DND-41 (cell line): ENCODE data around the gene RALGPS1.

Source experiments
- ATAC-seq: fragments of 200-7000 bp; cut with Tn5 transposase; 3 replicates; pipeline ENCODE4 v1.9.1; 2021; ENCODE audit warnings: low read depth; ENCODE audit not compliant: insufficient read depth
- DNase-seq: peaks from one replicate; pipeline ENCODE4 v3.0.0-alpha.2; 2020
- H2AFZ ChIP-seq: 2 replicates; pipeline ENCODE4 v1.6.0; 2012; ENCODE audit warnings: low read depth, low read length
- H3K27ac ChIP-seq: 2 replicates; pipeline ENCODE4 v1.5.1; 2012; ENCODE audit warnings: low read length, inconsistent platforms
- H3K27me3 ChIP-seq: fragments of 200-600 bp; sonication (generic); 2 replicates; pipeline ENCODE4 v1.6.0; 2012; ENCODE audit warnings: low read length, mild to moderate bottlenecking, inconsistent platforms; ENCODE audit not compliant: insufficient read depth, poor library complexity
- H3K36me3 ChIP-seq: 2 replicates; pipeline ENCODE4 v1.5.1; 2012; ENCODE audit warnings: low read length, inconsistent platforms; ENCODE audit not compliant: insufficient read depth
- H3K4me1 ChIP-seq: 2 replicates; pipeline ENCODE4 v1.5.1; 2012; ENCODE audit warnings: mild to moderate bottlenecking, low read length; ENCODE audit not compliant: insufficient read depth
- H3K4me2 ChIP-seq: 2 replicates; pipeline ENCODE4 v1.6.0; 2012; ENCODE audit warnings: mild to moderate bottlenecking, moderate library complexity, low read length, inconsistent platforms; ENCODE audit not compliant: insufficient read depth
- H3K4me3 ChIP-seq, 2 experiments: fragments of 200-600 bp in 1 of 2; shearing (Covaris generic) in 1 of 2; 2 replicates each; pipeline ENCODE4 v1.5.1; 2012 to 2016; ENCODE audit warnings: inconsistent platforms in 2 of 2, low read length in 2 of 2, mild to moderate bottlenecking in 2 of 2, low read depth in 1 of 2, moderate library complexity in 1 of 2
- H3K79me2 ChIP-seq: 2 replicates; pipeline ENCODE4 v1.6.0; 2012; ENCODE audit warnings: low read length, inconsistent platforms; ENCODE audit not compliant: insufficient read depth
- H3K9ac ChIP-seq: 2 replicates; pipeline ENCODE4 v1.6.0; 2012; ENCODE audit warnings: low read depth, mild to moderate bottlenecking, inconsistent platforms, low read length, moderate library complexity
- H3K9me3 ChIP-seq: 2 replicates; pipeline ENCODE4 v1.5.1; 2012; ENCODE audit warnings: low read length, moderate library complexity, mild to moderate bottlenecking, inconsistent platforms; ENCODE audit not compliant: insufficient read depth, severe bottlenecking
- H4K20me1 ChIP-seq: 2 replicates; pipeline ENCODE4 v1.6.0; 2012; ENCODE audit warnings: low read length; ENCODE audit not compliant: insufficient read depth
- CTCF ChIP-seq: IDR thresholded peaks from 2 replicates; pipeline ENCODE4 v1.5.1; 2012; ENCODE audit warnings: borderline replicate concordance, low read length, moderate library complexity, mild to moderate bottlenecking; ENCODE audit not compliant: poor library complexity, severe bottlenecking; ENCODE audit errors: extremely low read depth
- EZH2 ChIP-seq: IDR thresholded peaks from 3 replicates; pipeline ENCODE4 v1.6.1; 2012; ENCODE audit warnings: borderline replicate concordance, low read depth, mild to moderate bottlenecking, moderate library complexity, low read length, inconsistent platforms; ENCODE audit not compliant: severe bottlenecking

The RALGPS1 gene

GRCh38 chr9:127229691-127230417, 315.3 kb downstream of the RALGPS1 start:
- H3K4me1 ChIP-seq = no peaks in the 10 kb centered on the region
- H3K27me3 ChIP-seq = peaks cover 15% of the 10 kb centered on the region
- no peak overlapping the region for H3K4me2 ChIP-seq
- H3K27ac ChIP-seq = no peak overlapping the region
- H4K20me1 ChIP-seq = no peaks in the 10 kb centered on the region; the same call in 1 of the 2 replicates
- no peaks in the 10 kb centered on the region for H3K36me3 ChIP-seq
- ATAC-seq (no peak), DNase-seq (no peak)
- TF ChIP-seq EZH2 (no peak), CTCF (no peak)
- no peak overlapping the region for H3K9ac ChIP-seq
- H3K9me3 ChIP-seq = no peaks in the 10 kb centered on the region
- no peak overlapping the region for H2AFZ ChIP-seq
- H3K79me2 ChIP-seq = no peaks in the 10 kb centered on the region
- H3K4me3 ChIP-seq = no peak overlapping the region

DNA sequence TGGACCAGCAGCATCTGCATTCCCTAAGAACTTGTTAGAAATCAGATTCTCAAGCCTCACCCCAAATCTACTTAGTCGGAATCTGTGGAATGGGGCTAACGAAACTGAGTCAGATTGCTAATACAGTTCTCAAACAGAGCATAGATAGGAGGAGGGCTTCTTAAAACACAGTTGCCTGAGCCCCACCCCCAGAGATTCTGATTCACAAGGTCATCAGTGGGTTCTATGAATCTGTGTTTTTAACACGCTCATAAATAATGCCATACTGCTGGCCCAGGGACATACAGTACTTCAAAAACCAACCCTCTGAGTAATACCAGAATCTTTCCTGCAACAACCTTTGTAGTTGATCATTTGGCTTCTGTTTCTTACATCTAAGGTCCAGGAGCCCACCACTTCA, 317.1 kb downstream of the RALGPS1 start:
- Histone ChIP-seq H3K27ac (no peak overlapping the region), H3K36me3 (no peaks in the 10 kb centered on the region), H3K4me1 (no peaks in the 10 kb centered on the region), H3K9ac (no peak overlapping the region), H2AFZ (no peak overlapping the region), H3K4me2 (no peak overlapping the region), H3K79me2 (no peaks in the 10 kb centered on the region), H3K27me3 (peaks cover 25% of the 10 kb centered on the region), H4K20me1 (no peaks in the 10 kb centered on the region; the same call in 1 of the 2 replicates), H3K4me3 (no peak overlapping the region), H3K9me3 (no peaks in the 10 kb centered on the region)
- DNase-seq (no peak), ATAC-seq (no peak)
- TF ChIP-seq EZH2 (no peak), CTCF (no peak)

DNA sequence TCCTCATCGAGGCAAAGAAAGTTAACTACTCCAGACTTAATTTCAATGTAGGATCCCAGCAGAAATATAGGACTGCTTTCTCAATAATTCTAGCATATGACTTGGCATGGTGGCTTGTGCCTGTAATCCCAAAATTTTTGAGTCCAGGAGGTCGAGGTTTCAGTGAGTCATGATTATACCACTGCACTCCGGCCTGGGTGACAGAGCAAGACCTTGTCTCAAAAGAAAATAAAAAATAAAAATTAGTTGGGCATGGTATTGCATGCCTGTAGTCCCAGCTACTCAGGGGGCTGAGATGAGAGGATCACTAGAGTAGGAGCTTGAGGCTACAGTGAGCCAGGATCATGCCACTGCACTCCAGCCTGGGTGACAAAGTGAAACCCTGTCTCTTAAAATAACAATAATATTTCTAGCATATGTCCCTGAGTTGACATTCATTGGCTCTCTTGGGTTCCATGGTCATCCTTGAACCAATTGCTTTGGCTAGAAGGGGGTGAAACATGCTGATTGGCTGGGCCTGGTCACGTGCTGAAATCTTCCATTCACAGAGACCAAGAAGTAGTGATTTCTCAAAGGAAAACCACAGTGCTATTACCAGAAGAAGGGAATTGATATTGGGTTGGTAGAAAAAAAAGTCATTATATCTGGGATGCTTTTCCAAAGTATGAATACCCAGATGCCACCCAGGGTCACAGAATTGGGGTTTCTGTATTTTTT, 318.4 kb downstream of the RALGPS1 start:
- TF ChIP-seq CTCF = no peak
- no peak for TF ChIP-seq EZH2
- H3K27ac ChIP-seq = no peak overlapping the region
- no peaks in the 10 kb centered on the region for H3K4me1 ChIP-seq
- peaks cover 38% of the 10 kb centered on the region for H3K27me3 ChIP-seq
- no peak overlapping the region for H3K4me2 ChIP-seq
- no peaks in the 10 kb centered on the region for H3K36me3 ChIP-seq
- no peak overlapping the region for H3K4me3 ChIP-seq
- no peak overlapping the region for H2AFZ ChIP-seq
- ATAC-seq = no peak
- H3K9ac ChIP-seq = no peak overlapping the region
- no peak for DNase-seq
- H3K9me3 ChIP-seq = no peaks in the 10 kb centered on the region
- no peaks in the 10 kb centered on the region for H3K79me2 ChIP-seq
- no peaks in the 10 kb centered on the region for H4K20me1 ChIP-seq
